GM12872 (cell line): ENCODE results near the gene CEP89.

Source experiments
- CTCF ChIP-seq: IDR thresholded peaks from 3 replicates; pipeline ENCODE4 v1.5.1; 2011; ENCODE audit warnings: low read depth, mild to moderate bottlenecking, low read length, moderate library complexity; ENCODE audit not compliant: insufficient read depth

The CEP89 gene

GRCh38 chr19:32917616-32917996, 54.2 kb downstream of the CEP89 start:
- no peak for TF ChIP-seq CTCF

- no peak for TF ChIP-seq CTCF
Measured at GRCh38 chr19:32916969-32917615, 54.7 kb downstream of the CEP89 start.

GRCh38 chr19:32914879-32915660, 56.7 kb downstream of the CEP89 start:
- TF ChIP-seq CTCF, result no peak

- no peak for TF ChIP-seq CTCF
Measured at GRCh38 chr19:32911467-32911866, 60.3 kb downstream of the CEP89 start.

- TF ChIP-seq CTCF, result no peak
Measured at GRCh38 chr19:32910874-32911273, 60.9 kb downstream of the CEP89 start.

- TF ChIP-seq CTCF, result no peak
Measured at GRCh38 chr19:32910094-32910493, 61.7 kb downstream of the CEP89 start.

- TF ChIP-seq CTCF, result no peak
Measured at GRCh38 chr19:32909257-32909656, 62.5 kb downstream of the CEP89 start.
